Ovary (tissue), 3 donors: ENCODE results near the gene GMPR.

Experiments
- CTCF ChIP-seq, 3 donors: fragments of 450-650 bp in 2 of 3; fragments of 200-600 bp in 1 of 3; IDR thresholded peaks; one replicate each; pipeline versions ENCODE4 v1.5.1 to v1.8.0; 2016 to 2022; ENCODE audit warnings: antibody characterized with exemption in 3 of 3, mild to moderate bottlenecking in 1 of 3
- EP300 ChIP-seq: sonication (generic); formaldehyde crosslinking; IDR thresholded peaks from one replicate; pipeline ENCODE4 v1.6.1; 2017; ENCODE audit warnings: antibody characterized with exemption
- POLR2A ChIP-seq: fragments of 450-650 bp; IDR thresholded peaks from one replicate; pipeline ENCODE4 v1.6.1; 2017; ENCODE audit warnings: antibody characterized with exemption, mild to moderate bottlenecking, moderate library complexity
- donor health status: DM: no; HTN: no; CAD: no.

- TF ChIP-seq CTCF (IDR thresholded peaks at IDR 0.05) (no peak), POLR2A (no peak), EP300 (no peak)
Observed at GRCh38 chr6:16313732-16314131, 75.3 kb downstream of the GMPR start.
